HG03095 (cell line): ENCODE results near the gene SECISBP2.

Source experiments
- ATAC-seq: cut with Tn5 transposase; IDR thresholded peaks from one replicate; pipeline ENCODE4 v1.9.1; 2021; ENCODE audit warnings: moderate library complexity; ENCODE audit not compliant: unreplicated experiment

Gene SECISBP2

GRCh38 chr9:89345476-89345875 lies 27.2 kb downstream of the SECISBP2 start:
- ATAC-seq: no peak

- ATAC-seq: no peak
These were observed 28.4 kb downstream of the SECISBP2 start for GRCh38 chr9:89346696-89347095.

- no peak for ATAC-seq
These were observed 29.4 kb downstream of the SECISBP2 start for GRCh38 chr9:89347651-89348050.

GRCh38 chr9:89349607-89350006 lies 31.3 kb downstream of the SECISBP2 start:
- no peak for ATAC-seq

GRCh38 chr9:89350988-89351557 lies 32.8 kb downstream of the SECISBP2 start:
- no peak for ATAC-seq

- ATAC-seq: no peak
These were observed 33.4 kb downstream of the SECISBP2 start for GRCh38 chr9:89351584-89352300.

- no peak for ATAC-seq
These were observed 34.2 kb downstream of the SECISBP2 start for GRCh38 chr9:89352451-89352850.

GRCh38 chr9:89352874-89353649 lies 34.8 kb downstream of the SECISBP2 start:
- no peak for ATAC-seq

- no peak for ATAC-seq
These were observed 35.7 kb downstream of the SECISBP2 start for GRCh38 chr9:89353989-89354388.

- no peak for ATAC-seq
These were observed 36.2 kb downstream of the SECISBP2 start for GRCh38 chr9:89354471-89354870.

GRCh38 chr9:89356782-89357181 lies 38.5 kb downstream of the SECISBP2 start:
- ATAC-seq: no peak

GRCh38 chr9:89357331-89358197 lies 39.3 kb downstream of the SECISBP2 start:
- no peak for ATAC-seq

- ATAC-seq: no peak
These were observed 40.1 kb downstream of the SECISBP2 start for GRCh38 chr9:89358376-89358916.

- ATAC-seq: no peak
These were observed 40.7 kb downstream of the SECISBP2 start for GRCh38 chr9:89358985-89359384.

- ATAC-seq: no peak
These were observed 41.5 kb downstream of the SECISBP2 start for GRCh38 chr9:89359751-89360261.

- no peak for ATAC-seq
These were observed 42.2 kb downstream of the SECISBP2 start for GRCh38 chr9:89360465-89360864.

GRCh38 chr9:89361031-89361430 lies 42.7 kb downstream of the SECISBP2 start:
- no peak for ATAC-seq

- no peak for ATAC-seq
These were observed 43.7 kb downstream of the SECISBP2 start for GRCh38 chr9:89361816-89362646.

- ATAC-seq: no peak
These were observed 44.5 kb downstream of the SECISBP2 start for GRCh38 chr9:89362647-89363310.
